Gastroesophageal sphincter (tissue), 3 donors: ENCODE data around the gene DNMT1.

Experiments
- EP300 ChIP-seq: sonication (generic); formaldehyde crosslinking; IDR thresholded peaks from one replicate; pipeline ENCODE4 v1.6.1; 2017; ENCODE audit warnings: antibody characterized with exemption, mild to moderate bottlenecking
- POLR2AphosphoS5 ChIP-seq: sonication (generic); formaldehyde crosslinking; IDR thresholded peaks from one replicate; pipeline ENCODE4 v1.6.1; 2017; ENCODE audit warnings: antibody characterized with exemption
- TF ChIP-seq, protein P1 (sequence below), 4 experiments: fragments of 200-600 bp in 2 of 4; fragments of 450-650 bp in 2 of 4; sonication (generic) in 1 of 4; IDR thresholded peaks; one replicate each; pipeline ENCODE4 v1.5.1; 2017 to 2019; ENCODE audit warnings: antibody characterized with exemption in 4 of 4, mild to moderate bottlenecking in 2 of 4, moderate library complexity in 2 of 4

DNA sequence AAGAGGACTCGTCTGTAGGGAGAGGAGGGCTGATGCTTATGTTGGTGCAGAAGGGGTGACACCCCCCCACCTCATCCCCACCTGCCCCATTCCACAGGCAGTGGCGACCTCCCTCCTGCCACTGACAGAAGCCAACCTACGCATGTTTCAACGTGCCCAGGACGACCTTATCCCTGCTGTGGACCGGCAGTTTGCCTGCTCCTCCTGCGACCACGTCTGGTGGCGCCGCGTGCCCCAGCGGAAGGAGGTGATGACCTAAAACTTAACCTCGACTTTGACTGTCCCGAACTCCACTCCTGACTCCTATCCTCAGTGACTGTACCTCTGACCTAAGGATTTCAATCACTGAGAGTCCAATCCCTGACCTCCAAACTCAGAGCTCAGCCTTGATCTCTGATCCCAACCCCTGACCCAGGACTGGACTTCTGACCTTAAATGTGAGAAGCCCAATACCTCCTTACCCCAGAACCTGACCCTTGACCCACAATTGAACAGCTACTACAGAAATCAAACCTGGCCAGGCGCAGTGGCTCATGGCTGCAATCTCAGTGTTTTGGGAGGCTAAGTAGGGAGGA is 104.9 kb downstream of the DNMT1 start:
- TF ChIP-seq, protein P1, sequence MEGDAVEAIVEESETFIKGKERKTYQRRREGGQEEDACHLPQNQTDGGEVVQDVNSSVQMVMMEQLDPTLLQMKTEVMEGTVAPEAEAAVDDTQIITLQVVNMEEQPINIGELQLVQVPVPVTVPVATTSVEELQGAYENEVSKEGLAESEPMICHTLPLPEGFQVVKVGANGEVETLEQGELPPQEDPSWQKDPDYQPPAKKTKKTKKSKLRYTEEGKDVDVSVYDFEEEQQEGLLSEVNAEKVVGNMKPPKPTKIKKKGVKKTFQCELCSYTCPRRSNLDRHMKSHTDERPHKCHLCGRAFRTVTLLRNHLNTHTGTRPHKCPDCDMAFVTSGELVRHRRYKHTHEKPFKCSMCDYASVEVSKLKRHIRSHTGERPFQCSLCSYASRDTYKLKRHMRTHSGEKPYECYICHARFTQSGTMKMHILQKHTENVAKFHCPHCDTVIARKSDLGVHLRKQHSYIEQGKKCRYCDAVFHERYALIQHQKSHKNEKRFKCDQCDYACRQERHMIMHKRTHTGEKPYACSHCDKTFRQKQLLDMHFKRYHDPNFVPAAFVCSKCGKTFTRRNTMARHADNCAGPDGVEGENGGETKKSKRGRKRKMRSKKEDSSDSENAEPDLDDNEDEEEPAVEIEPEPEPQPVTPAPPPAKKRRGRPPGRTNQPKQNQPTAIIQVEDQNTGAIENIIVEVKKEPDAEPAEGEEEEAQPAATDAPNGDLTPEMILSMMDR (IDR thresholded peaks at IDR 0.05), result no peak
- TF ChIP-seq POLR2AphosphoS5 (no peak), EP300 (no peak)
